CD4-positive, alpha-beta T cell treated with Interleukin-15 for 4 hours (primary cell): ENCODE measurements around the gene PTPN23.
"Not testable (repeated sequence)": the region's sequence is repeated elsewhere in the genome, so short reads cannot be mapped to it uniquely, and the experiment has no call there.

Experiments
- DNase-seq: peaks from one replicate; pipeline ENCODE4 v3.0.0-alpha.2; 2020; ENCODE audit warnings: low spot score

Gene PTPN23, protein sequence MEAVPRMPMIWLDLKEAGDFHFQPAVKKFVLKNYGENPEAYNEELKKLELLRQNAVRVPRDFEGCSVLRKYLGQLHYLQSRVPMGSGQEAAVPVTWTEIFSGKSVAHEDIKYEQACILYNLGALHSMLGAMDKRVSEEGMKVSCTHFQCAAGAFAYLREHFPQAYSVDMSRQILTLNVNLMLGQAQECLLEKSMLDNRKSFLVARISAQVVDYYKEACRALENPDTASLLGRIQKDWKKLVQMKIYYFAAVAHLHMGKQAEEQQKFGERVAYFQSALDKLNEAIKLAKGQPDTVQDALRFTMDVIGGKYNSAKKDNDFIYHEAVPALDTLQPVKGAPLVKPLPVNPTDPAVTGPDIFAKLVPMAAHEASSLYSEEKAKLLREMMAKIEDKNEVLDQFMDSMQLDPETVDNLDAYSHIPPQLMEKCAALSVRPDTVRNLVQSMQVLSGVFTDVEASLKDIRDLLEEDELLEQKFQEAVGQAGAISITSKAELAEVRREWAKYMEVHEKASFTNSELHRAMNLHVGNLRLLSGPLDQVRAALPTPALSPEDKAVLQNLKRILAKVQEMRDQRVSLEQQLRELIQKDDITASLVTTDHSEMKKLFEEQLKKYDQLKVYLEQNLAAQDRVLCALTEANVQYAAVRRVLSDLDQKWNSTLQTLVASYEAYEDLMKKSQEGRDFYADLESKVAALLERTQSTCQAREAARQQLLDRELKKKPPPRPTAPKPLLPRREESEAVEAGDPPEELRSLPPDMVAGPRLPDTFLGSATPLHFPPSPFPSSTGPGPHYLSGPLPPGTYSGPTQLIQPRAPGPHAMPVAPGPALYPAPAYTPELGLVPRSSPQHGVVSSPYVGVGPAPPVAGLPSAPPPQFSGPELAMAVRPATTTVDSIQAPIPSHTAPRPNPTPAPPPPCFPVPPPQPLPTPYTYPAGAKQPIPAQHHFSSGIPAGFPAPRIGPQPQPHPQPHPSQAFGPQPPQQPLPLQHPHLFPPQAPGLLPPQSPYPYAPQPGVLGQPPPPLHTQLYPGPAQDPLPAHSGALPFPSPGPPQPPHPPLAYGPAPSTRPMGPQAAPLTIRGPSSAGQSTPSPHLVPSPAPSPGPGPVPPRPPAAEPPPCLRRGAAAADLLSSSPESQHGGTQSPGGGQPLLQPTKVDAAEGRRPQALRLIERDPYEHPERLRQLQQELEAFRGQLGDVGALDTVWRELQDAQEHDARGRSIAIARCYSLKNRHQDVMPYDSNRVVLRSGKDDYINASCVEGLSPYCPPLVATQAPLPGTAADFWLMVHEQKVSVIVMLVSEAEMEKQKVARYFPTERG (N-terminal part only)

DNA sequence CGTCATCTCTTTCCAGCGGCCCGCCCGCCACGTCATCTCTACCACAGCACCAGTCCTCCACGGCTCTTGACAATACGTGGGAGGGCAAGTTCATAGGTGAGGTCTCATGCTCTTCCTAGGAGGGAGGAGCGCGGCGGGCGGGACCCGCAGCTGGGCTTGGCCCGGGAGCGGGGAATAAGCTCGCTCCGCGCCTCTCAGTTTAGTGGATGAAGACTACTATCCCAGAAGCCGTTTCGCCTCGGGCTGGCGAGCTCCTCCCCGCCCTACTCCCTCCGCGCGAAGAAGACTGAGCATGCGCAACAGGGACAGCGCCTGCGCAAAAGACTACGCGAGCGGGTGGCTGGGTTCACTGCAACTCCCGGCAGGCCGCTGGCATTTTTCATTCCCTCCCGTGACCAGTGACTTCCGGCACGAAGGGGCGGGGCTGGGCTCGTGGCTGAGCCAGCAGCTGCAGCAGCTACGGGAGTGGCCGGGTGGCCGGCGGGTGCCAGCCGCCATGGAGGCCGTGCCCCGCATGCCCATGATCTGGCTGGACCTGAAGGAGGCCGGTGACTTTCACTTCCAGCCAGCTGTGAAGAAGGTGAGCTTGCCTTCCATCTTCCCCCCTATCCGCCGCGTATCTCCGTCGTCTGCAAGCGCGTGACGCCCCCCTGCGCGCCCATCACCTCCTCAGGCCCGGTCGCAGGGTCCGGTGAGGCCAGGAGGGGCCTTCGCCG lies at the start of gene PTPN23:
Gene PTPN23 (plus strand): TSS at position 421 of the 716 bp plus-strand sequence. CDS start 76 bp downstream, at position 497.
- DNase-seq, result peak; percentile 100

DNA sequence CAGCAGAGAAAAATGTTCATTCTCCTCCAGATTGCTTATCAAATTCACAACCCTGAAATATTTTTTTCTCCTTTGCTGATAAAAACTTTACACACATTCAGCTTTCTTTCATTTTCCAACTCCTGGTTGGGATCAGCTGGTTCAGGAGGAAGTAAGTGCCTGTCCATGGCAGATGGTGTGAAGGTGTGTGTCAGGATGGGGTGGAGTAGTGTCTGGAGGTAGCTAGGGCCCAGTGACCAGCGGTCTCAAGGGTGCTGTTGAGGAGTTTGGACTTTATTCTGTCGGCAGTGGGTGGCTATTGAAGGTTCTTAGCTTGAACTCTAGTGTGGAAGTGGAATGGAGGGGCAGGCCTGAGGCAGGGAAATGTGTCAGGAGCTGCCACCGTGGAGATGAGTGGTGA lies 46.9 kb upstream of the PTPN23 start:
- DNase-seq, result no peak

DNA sequence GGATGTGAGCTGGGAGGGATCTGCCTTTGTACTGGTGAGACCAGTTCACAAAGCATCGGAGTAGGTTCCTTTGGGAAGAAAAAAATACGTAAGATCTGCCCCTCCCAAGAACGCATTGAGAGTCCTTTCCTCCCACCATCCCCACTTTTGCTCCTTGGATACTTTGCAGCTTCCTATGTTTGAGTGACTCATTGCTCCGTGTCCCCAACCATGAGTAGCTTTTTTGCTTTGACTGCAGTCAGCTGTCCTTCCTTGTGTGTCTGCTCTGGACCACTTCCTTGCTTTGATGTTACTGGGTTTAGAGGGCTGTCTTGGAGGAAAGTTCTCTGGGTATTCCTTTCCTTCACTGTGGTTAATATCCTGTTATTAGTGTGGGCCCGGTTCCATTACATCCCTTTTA lies 43.2 kb upstream of the PTPN23 start:
- no peak for DNase-seq

DNA sequence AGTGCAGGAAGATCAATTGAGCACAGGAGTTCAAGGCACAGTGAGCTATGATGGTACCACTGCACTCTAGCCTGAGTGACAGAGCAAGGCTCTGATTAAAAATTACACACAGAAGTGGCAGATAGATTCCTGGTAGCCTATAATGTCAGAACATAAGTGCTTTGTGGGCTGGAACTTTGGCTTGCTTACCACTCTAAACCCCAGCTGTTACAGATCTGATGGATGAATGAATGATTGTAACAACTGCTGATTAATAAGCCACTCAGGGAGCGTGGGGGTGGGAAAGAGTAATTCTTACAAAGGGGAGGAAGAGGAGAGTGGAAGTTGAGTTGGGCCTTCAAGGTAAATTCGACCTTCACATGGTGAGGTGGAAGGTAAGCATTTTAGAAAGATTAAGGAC lies 40.9 kb upstream of the PTPN23 start:
- no peak for DNase-seq

DNA sequence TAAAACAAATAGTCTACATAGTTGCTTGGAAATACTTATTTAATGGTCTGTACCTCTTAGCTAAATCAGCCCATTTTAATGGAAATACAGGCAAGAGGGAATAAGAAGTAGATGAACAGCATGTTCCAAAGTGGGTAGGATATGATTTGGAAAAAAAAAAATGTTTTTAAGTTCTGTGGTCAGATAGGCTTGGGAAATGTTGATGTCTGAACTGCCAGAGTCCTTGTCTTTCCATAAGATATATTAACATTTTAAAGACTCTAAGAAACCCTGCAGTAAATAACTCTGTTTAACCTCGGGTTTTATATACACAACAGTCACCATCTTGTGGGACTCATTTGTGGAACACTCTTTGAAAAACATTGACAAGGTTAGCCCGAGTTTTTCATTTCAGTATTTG lies 40.0 kb upstream of the PTPN23 start:
- DNase-seq, result no peak

DNA sequence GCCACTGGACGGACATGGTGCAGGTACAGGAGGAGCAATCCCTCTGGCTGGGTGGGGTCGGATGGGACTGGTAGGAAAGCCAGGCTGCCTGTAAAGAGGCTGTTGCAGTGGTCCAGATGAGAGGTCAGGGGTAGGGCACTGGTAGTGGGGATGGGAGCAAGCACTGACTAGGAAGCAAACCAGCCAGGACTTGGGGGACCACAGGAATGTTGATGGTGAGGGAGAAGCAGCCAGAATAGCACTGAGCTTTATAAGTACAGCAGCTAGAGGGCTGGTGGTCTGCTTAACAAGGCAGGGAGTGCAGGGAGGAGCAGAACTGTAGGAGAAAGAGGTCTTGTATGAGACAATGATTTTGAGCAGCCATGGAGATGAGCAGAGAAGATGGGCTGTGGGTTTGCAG lies 38.7 kb upstream of the PTPN23 start:
- no peak for DNase-seq

DNA sequence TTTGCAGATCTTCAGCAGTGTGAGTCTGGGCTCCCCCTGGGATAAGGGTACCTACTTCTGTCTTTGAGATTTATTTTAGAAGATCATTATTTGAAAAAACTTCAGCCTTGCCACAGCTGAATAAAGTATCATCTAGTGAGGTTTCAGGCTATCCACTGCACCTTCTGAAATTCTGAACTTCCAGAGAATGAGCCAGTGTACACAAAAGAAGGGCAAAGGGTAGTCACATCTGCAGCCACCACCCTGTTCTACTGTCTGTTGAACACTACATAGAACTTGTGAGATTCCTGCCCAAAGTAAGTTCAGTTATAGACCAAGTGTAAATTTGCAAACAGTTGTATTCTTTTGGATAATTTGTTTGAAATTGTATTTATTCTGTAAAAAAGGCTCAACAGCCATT lies 38.0 kb upstream of the PTPN23 start:
- DNase-seq, result no peak

DNA sequence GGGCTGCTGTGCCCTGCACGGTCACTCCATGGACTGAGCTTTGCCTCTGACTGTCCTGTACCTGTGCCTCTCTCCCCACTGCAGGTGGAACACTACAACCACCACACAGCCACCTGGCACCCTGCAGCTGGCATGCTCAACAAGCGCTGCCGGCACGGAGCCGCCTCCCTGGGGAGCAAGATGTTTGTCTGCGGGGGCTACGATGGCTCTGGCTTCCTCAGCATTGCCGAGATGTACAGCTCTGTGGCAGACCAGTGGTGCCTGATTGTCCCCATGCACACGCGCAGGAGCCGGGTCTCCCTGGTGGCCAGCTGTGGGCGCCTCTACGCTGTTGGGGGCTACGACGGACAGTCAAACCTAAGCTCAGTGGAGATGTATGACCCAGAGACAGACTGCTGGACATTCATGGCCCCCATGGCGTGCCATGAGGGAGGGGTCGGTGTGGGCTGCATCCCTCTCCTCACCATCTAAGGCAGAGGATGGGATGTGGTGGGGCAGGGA lies 37.3 kb upstream of the PTPN23 start:
- no peak for DNase-seq

DNA sequence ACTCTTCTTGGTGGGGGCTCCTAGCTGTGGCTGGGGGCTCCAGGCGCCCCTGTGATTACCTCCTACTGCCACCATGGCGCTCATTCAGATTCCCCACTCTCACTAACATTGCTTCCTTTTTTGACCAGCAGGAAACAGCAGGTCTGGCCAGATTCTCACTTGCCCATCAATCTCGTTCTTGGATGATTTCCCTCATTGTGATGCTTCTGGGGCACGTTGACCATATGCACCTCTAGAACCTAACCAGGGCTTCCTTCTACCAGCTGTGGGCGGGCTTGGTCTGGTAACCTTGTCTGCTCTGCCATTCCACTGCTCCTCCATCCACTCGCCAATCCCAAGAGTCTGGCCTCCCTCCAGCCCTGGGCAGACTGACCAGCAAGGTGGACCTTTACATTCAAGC lies 35.9 kb upstream of the PTPN23 start:
- no peak for DNase-seq

DNA sequence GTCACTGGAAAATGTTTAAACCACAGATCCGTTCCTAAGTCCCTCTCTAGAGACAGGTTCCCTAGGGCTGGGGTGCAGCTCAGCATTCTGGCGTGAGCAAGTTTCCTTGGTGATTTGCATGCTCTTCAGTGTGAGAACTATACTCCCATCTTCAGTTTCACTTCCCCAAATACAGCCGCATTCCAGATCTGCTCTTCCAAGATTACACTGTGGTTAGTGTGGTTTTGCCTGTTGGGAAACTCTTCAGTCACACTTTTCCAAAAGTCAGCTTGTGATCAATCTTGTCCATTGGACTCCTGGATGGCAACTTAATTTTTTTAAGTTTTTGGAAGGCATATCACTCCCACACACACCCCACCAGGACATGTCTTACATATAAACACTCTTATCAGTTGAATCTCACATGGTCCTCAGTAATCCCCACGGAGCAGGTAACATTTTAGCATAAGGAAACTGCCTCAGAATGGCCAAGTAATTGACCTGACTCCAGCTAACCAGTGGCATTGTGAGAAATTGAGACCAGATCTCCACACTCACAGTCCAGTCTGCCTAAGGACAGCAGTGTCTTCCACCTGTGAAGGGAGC lies 33.5 kb upstream of the PTPN23 start:
- DNase-seq, result no peak

DNA sequence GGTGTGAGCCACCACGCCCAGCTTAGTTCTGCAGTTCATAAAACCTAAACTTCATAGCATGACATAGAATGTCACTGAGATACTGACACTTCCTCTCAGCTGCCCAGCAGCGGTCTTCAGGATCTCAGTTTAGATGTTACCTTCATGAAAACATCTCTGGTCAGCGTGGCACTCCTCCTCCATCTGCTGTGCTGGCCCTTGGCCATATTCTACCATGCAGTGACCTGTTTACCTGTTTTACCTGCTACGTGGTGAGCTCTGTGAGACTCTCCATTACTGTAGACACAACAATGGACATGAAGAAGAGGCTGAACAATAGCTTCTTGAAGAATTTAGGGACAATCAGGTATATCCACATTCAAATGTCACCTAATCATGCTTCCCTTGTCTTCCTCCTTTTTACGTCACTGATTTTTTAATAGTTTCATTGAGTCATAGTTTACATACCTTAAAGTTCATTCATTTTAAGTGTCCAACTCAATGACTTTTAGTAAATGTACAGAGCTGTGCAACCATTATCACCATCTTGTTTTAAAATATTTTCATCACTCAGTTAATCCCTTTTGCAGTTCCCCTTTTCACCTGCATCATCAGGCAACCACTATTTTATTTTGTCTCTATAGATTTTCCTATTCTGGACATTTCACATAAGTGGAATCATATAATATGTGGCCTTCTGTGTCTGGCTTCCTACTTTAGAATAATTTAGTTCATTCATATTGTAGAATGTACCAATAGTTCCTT lies 32.2 kb upstream of the PTPN23 start:
- DNase-seq, result no peak

DNA sequence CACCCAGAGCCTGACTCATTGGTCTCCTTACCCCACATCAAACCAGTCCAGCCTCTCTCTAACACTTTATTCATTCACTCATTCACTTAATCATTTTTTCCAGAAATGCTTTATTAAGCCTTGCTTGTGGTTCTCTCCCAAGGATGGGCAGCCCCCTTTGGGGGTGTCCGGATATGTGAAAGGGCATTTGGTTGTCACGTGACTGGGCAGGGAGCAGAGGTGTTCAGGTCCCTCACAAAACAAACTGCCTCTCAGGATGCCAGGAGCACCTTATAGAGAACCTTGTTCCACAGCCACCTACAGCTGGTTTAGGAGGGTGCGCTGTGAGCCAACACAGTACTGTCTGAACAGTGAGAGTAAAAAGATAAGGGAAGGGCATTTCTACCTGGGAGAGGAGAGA lies 25.8 kb upstream of the PTPN23 start:
- DNase-seq, result no peak

DNA sequence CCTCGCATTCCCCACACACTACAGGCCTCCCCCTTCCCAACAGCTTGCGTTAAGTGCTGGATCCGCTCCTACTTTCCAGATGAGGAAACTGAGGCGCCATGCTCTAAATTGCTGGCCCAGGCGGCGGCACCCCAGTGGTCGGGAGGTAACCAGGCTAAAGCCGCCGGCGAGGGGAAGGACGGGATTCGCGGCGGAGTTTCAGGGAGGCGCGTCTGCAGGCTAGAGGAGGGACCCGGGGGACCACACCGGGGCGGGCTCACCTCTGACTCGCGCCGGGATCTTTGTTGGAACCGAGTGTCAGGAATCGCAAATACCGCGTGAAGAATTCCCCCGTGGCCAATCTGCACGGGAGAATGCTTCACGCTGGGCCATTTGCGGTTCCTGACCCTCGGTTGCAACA lies 24.6 kb upstream of the PTPN23 start:
- DNase-seq, result no peak

DNA sequence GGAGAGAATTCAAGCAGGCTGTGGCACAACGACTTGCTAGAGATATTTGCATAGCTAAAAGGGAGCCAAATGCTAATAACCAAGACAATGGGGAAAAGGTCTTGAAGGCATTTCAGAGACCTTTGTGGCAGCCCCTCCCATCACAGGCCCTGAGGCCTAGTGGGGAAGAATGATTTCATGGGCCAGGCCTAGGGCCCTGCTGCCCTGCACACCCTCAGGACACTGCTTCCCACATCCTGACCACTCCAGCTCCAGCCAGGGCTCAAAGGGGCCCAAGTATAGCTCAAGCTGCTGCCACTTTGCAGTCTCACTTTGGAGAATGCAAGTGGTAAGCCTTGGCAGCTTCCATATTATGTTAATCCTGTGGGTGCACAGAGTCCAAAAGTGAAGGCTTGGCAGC lies 21.5 kb upstream of the PTPN23 start:
- no peak for DNase-seq

DNA sequence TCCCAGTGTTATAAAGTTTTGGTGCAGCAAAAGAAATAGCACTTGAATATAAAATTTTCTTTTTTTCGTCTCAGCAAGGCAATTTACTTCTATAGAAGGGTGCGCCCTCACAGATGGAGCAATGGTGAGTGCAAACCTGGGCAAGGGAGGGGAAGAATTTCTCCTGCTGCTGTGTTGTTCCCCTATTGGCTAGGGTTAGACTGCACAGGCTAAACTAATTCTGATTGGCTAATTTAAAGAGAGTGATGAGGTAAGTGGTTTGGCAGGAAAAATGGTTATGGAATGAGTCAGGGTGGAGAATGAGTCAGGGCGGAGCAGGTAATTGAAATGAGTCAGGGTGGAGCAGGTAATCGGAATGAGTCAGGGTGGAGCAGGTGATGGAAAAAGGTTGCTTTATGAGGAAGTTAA lies 20.7 kb upstream of the PTPN23 start:
- DNase-seq, result not testable (repeated sequence)

DNA sequence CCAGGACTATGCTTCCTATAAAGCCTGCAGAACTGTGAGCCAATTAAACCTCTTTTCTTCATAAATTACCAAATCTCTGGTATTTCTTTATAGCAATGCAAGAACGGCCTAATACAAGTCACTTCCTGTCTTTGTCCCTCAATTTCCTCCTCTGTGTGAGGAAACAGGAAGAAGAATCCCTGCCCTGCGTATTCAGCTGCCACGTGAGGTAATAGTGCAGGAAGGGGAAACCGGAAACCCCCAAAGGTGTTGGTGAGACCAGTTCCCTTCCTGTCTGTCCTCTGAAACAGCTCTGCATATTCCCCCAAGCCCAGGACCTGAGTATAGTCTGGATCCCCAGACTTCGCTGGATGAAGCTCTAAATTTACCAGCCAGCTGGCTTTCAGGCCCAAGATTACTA lies 18.1 kb upstream of the PTPN23 start:
- no peak for DNase-seq

DNA sequence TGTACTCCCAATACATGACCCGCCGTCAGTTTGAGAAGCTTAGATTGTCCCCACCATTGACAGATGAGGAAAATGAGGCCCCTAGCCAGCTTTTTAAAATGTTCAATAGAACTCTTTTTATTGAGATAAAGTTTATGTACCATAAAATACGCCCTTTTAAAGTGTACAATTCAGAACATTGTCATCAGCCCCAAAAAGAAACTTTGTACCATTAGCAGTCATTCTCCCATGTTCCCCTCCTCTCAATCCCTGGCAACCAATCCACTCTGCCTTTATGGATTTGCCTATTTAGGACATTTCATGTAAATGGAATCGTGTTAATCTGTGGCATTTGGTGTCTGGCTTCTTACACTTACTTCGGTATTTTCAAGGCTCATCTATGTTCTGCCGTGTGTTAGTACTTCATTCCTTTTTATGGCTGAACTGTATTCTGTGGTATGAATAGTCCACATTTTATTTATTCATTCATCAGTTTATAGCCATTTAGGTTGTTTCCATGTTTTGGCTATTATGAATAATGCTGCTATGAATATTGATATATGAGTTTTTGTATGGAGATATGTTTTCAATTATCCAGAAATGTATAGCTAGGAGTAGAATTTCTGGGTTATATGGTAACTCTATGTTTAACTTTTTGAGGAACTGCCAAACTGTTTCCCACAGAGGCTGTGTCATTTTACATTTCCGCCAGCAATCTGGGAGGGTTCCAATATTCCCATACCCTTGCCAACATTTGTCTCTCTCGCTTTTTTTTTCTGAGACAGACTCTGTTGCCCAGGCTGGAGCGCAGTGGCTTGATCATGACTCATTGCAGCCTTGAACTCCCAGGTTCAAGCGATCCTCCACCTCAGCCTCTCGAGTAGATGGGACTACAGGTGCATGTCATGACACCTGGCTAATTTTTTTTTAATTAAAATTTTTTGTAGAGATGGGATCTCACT lies 15.3 kb upstream of the PTPN23 start:
- DNase-seq, result no peak

DNA sequence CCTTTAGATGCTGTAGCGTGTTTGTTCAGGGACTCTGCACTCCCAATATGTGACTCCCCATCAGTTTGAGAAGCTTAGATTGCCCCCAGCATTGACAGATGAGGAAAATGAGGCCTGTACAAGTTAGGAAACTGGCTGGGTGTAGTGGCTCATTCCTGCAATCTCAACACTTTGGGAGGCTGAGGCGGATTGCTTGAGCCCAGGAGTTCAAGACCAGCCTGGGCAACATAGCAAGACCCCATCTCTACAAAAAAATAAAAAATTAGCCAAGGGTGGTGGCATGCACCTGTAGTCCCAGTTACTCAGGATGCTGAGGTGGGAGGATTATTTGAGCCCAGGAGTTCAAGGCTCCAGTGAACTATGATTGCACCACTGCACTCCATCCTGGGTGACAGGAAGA lies 14.0 kb upstream of the PTPN23 start:
- DNase-seq, result no peak

DNA sequence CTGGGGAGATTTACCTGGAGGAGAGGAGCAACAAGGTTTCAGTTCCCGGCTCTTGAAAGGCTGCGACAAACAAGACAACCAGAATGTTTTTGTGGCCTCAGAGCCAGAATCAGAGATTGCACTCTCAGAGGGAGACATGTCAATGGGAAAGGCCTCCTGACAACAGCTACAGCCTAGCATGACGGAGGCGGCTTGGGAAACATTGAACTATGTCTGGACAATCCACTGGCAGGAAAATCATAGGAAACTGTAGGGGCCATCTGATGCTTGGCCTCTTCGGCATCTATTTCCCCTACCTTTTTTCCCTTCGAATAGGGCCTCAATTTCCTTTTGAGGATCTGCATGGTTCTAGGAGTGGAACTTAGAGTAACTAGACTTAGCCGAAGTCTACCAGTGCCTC lies 13.2 kb upstream of the PTPN23 start:
- DNase-seq, result no peak
